Panc1 (cell line): ENCODE measurements around the gene LONRF2. TPM values are rescaled to one million over a fixed set of nuclear protein-coding genes. Genes with fewer than 3 reads are reported as not detected.
A peak's percentile ranks its signal among the peaks of the same experiment; 100 is the strongest.

Experiments
- ATAC-seq: fragments of 200-7000 bp; cut with Tn5 transposase; 2 replicates; pipeline ENCODE4 v1.9.1; 2020; ENCODE audit warnings: mild to moderate bottlenecking, moderate library complexity
- BruUV-seq: library from RNA; stranded (reverse); fragments of 400-500 nt; replicated peaks from 2 replicates; lab custom pipeline; 2021; lab: Mats Ljungman, UMichigan
- CTCF ChIA-PET: fragments of 300-600 bp; sonication (Branson Sonifier 250); formaldehyde crosslinking; loops from one replicate; lab custom pipeline; 2022; ENCODE audit warnings: antibody characterized with exemption; lab: Charles Lee
- POLR2A ChIA-PET: fragments of 300-600 bp; sonication (Branson Sonifier 250); formaldehyde crosslinking; loops from one replicate; lab custom pipeline; 2022; ENCODE audit warnings: antibody characterized with exemption; lab: Charles Lee
- DNase-seq: peaks from one replicate; pipeline ENCODE4 v3.0.0-alpha.2; 2010; ENCODE audit warnings: low read depth, low spot score
- H3K27ac ChIP-seq: 2 replicates; pipeline ENCODE4 v1.5.1; 2011; ENCODE audit warnings: mild to moderate bottlenecking, low read length, inconsistent platforms
- H3K27me3 ChIP-seq: fragments of 200-500 bp; sonication (Bioruptor generic); 2 replicates; pipeline ENCODE4 v1.6.0; 2014; ENCODE audit warnings: low read length, inconsistent platforms; ENCODE audit not compliant: control insufficient read depth, insufficient read depth
- H3K36me3 ChIP-seq: fragments of 200-500 bp; sonication (Bioruptor generic); 2 replicates; pipeline ENCODE4 v1.5.1; 2014; ENCODE audit warnings: inconsistent platforms, mild to moderate bottlenecking, low read length, moderate library complexity; ENCODE audit not compliant: control insufficient read depth, insufficient read depth
- H3K4me1 ChIP-seq: 2 replicates; pipeline ENCODE4 v1.5.1; 2011; ENCODE audit warnings: inconsistent platforms, mild to moderate bottlenecking, low read length, moderate library complexity; ENCODE audit not compliant: control insufficient read depth, insufficient read depth
- H3K4me3 ChIP-seq, 2 experiments: 2 replicates each; pipeline ENCODE4 v1.5.1; 2011 to 2012; ENCODE audit warnings: low read depth in 2 of 2, low read length in 2 of 2, mild to moderate bottlenecking in 2 of 2, inconsistent platforms in 1 of 2, moderate library complexity in 1 of 2
- H3K9me3 ChIP-seq: fragments of 200-500 bp; sonication (Bioruptor generic); 2 replicates; pipeline ENCODE4 v1.5.1; 2014; ENCODE audit warnings: low read depth, mild to moderate bottlenecking, inconsistent platforms, low read length, moderate library complexity; ENCODE audit not compliant: control insufficient read depth, insufficient read depth
- POLR2AphosphoS5 ChIP-seq: IDR thresholded peaks from 2 replicates; pipeline ENCODE4 v1.6.1; 2012; ENCODE audit warnings: mild to moderate bottlenecking, low read depth, low read length, moderate library complexity
- SIN3A ChIP-seq: IDR thresholded peaks from 2 replicates; pipeline ENCODE4 v1.6.1; 2012; ENCODE audit warnings: low read depth, mild to moderate bottlenecking, low read length, moderate library complexity, borderline replicate concordance; ENCODE audit not compliant: insufficient read depth
- TCF7L2 ChIP-seq: IDR thresholded peaks from 2 replicates; pipeline ENCODE4 v1.6.1; 2011; ENCODE audit warnings: mild to moderate bottlenecking, low read depth, low read length, inconsistent platforms
- in situ Hi-C: cut with HindIII; loops from 2 replicates; pipeline ENCODE4 v1.10.0; 2016; ENCODE audit warnings: low sequenced_read_pairs, low pct_unique_long_range_greater_than_20kb
- intact Hi-C: fragments of 100-400 bp; cut with micrococcal nuclease; formaldehyde crosslinking; loops from one replicate; pipeline ENCODE4 v1.10.0; 2022; ENCODE audit not compliant: unreplicated experiment
- total RNA-seq: library from RNA; stranded (reverse); gene quantifications from one replicate; pipeline ENCODE4 v1.2.1, GENCODE V29; 2021; ENCODE audit not compliant: unreplicated experiment
- TF ChIP-seq, protein P1 (sequence below): fragments of 450-650 bp; IDR thresholded peaks from 2 replicates; pipeline ENCODE4 v1.5.1; 2017; ENCODE audit warnings: mild to moderate bottlenecking
- TF ChIP-seq, protein P2 (sequence below), 2 experiments: IDR thresholded peaks; 2 replicates each; pipeline ENCODE4 v1.6.1; 2011 to 2012; ENCODE audit warnings: low read depth in 2 of 2, control low read depth in 1 of 2, low read length in 1 of 2, mild to moderate bottlenecking in 1 of 2, moderate library complexity in 1 of 2; ENCODE audit not compliant: insufficient read depth in 1 of 2

Gene LONRF2
- total RNA-seq, 1 experiment from 2014 or later = 12.9 TPM

DNA sequence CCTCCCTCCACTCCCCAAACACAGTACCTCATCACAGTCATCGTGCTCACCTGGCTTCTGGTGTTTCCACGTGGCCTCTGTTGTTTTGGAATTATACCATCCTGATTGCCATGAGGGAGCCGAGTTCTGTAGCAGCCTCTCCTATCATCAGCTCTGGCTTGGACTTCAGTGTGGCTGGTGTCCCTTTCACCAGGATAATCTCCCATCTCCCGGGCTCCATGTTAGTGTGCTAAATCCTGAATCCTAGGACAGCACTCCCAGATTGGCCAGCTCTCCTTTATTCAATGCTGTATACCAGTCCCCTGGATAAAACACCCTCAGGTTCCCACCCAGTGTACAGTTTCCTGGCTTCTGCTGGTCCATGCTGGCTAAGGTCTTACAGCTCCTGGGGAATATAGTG lies 53.3 kb downstream of the LONRF2 start:
- no TSS peak for BruUV-seq
- TF ChIP-seq TCF7L2 (no peak), SIN3A (no peak), POLR2AphosphoS5 (no peak)
- TF ChIP-seq, protein P1, sequence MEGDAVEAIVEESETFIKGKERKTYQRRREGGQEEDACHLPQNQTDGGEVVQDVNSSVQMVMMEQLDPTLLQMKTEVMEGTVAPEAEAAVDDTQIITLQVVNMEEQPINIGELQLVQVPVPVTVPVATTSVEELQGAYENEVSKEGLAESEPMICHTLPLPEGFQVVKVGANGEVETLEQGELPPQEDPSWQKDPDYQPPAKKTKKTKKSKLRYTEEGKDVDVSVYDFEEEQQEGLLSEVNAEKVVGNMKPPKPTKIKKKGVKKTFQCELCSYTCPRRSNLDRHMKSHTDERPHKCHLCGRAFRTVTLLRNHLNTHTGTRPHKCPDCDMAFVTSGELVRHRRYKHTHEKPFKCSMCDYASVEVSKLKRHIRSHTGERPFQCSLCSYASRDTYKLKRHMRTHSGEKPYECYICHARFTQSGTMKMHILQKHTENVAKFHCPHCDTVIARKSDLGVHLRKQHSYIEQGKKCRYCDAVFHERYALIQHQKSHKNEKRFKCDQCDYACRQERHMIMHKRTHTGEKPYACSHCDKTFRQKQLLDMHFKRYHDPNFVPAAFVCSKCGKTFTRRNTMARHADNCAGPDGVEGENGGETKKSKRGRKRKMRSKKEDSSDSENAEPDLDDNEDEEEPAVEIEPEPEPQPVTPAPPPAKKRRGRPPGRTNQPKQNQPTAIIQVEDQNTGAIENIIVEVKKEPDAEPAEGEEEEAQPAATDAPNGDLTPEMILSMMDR = no peak
- TF ChIP-seq, protein P2, sequence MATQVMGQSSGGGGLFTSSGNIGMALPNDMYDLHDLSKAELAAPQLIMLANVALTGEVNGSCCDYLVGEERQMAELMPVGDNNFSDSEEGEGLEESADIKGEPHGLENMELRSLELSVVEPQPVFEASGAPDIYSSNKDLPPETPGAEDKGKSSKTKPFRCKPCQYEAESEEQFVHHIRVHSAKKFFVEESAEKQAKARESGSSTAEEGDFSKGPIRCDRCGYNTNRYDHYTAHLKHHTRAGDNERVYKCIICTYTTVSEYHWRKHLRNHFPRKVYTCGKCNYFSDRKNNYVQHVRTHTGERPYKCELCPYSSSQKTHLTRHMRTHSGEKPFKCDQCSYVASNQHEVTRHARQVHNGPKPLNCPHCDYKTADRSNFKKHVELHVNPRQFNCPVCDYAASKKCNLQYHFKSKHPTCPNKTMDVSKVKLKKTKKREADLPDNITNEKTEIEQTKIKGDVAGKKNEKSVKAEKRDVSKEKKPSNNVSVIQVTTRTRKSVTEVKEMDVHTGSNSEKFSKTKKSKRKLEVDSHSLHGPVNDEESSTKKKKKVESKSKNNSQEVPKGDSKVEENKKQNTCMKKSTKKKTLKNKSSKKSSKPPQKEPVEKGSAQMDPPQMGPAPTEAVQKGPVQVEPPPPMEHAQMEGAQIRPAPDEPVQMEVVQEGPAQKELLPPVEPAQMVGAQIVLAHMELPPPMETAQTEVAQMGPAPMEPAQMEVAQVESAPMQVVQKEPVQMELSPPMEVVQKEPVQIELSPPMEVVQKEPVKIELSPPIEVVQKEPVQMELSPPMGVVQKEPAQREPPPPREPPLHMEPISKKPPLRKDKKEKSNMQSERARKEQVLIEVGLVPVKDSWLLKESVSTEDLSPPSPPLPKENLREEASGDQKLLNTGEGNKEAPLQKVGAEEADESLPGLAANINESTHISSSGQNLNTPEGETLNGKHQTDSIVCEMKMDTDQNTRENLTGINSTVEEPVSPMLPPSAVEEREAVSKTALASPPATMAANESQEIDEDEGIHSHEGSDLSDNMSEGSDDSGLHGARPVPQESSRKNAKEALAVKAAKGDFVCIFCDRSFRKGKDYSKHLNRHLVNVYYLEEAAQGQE (IDR thresholded peaks at IDR 0.05; ENCODE audit: insufficient read depth in 1 of 2, low read depth in 2 of 2, low read length in 1 of 2) = no peak
- DNase-seq (no peak), ATAC-seq (no peak)
- in situ Hi-C loops = no loop called here
- Histone ChIP-seq H3K27me3 (no peaks in the 10 kb centered on the region), H3K9me3 (no peaks in the 10 kb centered on the region), H3K36me3 (no peaks in the 10 kb centered on the region), H3K4me3 (no peak overlapping the region), H3K4me1 (no peaks in the 10 kb centered on the region; the same call in 1 of the 2 replicates), H3K27ac (0 out of 2 replicates have a peak overlapping the region, but pooled peaks have one; percentile 34)
- ChIA-PET CTCF (no interaction called here), POLR2A (no interaction called here)
- intact Hi-C loops = no loop called here

DNA sequence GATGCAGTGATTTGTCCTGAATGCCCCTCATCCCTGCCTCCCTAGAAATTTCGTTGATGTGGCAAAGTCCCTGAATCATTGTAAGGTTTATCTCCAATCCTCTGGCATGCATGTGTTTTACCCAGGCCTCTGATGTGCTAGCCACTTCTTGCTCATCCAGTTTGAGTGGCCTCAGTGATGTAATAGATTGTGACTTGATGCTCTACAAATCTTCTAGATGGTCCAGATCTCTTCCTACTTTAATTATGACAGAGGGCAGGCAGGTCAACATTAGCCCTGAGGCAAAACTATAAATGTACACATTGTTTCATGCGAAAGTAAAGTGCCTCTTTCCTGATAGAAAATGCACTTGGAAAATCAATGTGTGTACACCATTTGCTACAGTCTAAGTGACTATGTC lies 54.5 kb downstream of the LONRF2 start:
- Histone ChIP-seq H3K4me1 (peaks cover 7% of the 10 kb centered on the region), H3K27me3 (no peaks in the 10 kb centered on the region), H3K36me3 (no peaks in the 10 kb centered on the region), H3K9me3 (no peaks in the 10 kb centered on the region), H3K27ac (no peak overlapping the region), H3K4me3 (no peak overlapping the region)
- DNase-seq = no peak
- no peak for ATAC-seq
- intact Hi-C loops (no loop called here), in situ Hi-C loops (no loop called here)
- CTCF ChIA-PET = interaction anchor here (1.2 kb wide), 1 partner anchor 113 kb away, joined by 3 read pairs; no protein-coding TSS in a partner anchor
- POLR2A ChIA-PET = no interaction called here
- no peak for TF ChIP-seq SIN3A
- TF ChIP-seq, protein P2 (IDR thresholded peaks at IDR 0.05; ENCODE audit: insufficient read depth in 1 of 2, low read depth in 2 of 2, low read length in 1 of 2) = no peak
- no peak for TF ChIP-seq POLR2AphosphoS5
- no peak for TF ChIP-seq TCF7L2
- TF ChIP-seq, protein P1 = no peak
- BruUV-seq = no TSS peak
